ENCODE data around the gene MED15.
"Not testable (repeated sequence)": the region's sequence is repeated elsewhere in the genome, so short reads cannot be mapped to it uniquely, and the experiment has no call there.

Gene MED15

GRCh38 chr22:20582520-20583361 lies 75.3 kb downstream of the MED15 start:
- no peak for DNase-seq (ENCODE audit: low read depth in 2 of 2)

DNA sequence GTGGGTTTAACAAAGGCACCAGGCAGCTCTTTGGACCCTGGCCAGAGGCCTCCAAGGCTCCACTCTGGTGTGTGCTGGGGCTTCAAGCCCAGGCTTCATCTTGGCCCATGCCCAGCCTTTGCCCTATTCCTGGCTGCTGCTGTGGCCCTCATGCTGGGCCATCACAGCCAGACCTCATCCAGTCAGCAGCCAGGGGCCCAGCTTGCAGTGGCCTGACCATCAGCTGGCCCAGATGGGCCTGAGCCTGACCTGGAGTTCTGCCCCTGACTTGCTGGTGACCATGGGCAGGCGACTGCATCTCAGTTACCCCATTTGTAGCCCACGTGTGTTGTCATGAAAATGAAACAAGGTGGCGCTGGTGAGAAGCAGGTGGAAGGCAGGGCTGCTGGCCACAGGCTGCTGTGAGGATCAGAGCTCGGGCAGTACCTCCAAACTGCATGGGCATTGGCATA lies 76.1 kb downstream of the MED15 start:
- DNase-seq (ENCODE audit: low read depth in 2 of 2): no peak

- DNase-seq (ENCODE audit: low read depth in 2 of 2): no peak
Observed at GRCh38 chr22:20584029-20584871, 76.8 kb downstream of the MED15 start.

DNA sequence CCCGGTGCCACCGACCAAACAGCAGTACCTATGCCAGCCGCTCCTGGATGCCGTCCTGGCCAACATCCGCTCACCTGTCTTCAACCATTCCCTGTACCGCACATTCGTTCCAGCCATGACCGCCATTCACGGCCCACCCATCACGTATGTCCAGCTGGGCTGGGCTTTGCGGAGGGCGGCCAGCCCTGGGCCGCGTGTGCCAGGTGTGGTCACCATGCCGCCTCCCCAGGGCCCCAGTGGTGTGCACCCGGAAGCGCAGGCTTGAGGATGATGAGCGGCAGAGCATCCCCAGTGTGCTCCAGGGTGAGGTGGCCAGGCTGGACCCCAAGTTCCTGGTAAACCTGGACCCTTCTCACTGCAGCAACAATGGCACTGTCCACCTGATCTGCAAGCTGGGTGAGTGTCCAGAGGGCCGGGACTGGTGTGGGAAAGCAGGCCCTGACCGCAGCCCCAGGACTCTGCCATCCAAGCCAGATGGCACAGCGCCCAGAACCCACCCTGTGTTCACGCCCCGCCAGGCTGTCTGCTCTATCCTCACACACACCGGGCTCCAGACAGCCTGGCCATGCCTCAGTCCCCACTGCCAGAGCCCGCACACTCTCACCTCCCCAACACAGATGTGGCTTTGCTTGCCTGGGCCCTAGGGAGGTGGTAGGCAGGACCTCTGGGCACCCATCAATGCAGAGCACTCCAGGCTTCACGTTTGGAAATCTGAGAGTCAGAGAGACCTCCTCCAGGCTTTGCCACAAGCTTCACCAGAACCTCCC lies 77.6 kb downstream of the MED15 start:
- no peak for DNase-seq (ENCODE audit: low read depth in 2 of 2)

DNA sequence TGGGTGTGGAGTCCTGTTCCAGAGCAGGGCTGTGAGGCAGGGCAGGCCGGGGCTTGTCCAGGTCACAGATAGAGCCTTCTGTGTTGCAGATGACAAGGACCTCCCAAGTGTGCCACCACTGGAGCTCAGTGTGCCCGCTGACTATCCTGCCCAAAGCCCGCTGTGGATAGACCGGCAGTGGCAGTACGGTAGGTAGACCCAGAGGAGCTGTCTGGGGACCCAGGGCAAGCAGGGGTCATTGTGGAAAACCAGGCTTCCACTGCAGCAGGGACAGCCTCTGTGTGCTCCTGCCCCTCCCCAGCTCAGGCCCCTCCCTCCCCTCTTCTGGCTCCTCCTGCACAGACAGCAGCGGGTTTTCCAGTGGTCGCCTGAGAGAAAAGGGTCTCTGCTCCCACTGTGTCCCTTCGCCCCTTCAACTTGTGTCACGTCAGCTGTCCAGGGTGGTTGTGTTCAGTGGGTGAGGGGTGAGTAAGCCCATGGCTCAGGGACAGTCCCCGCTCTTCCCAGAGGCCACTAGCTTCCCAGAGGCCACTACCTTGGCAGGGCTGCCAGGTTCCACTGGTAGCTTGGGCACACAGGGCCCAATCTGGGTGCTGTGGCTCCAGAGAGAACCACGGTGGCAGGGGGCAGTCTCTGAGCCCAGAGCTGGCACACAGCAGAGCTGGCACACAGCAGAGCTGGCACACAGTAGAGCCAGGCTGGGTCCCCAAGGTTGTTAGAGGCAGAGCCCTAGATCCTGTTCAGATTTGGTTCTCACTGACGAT lies 78.4 kb downstream of the MED15 start:
- DNase-seq (ENCODE audit: low read depth in 2 of 2): no peak

- DNase-seq (ENCODE audit: low read depth in 2 of 2): no peak
Observed at GRCh38 chr22:20586403-20586745, 79.0 kb downstream of the MED15 start.

DNA sequence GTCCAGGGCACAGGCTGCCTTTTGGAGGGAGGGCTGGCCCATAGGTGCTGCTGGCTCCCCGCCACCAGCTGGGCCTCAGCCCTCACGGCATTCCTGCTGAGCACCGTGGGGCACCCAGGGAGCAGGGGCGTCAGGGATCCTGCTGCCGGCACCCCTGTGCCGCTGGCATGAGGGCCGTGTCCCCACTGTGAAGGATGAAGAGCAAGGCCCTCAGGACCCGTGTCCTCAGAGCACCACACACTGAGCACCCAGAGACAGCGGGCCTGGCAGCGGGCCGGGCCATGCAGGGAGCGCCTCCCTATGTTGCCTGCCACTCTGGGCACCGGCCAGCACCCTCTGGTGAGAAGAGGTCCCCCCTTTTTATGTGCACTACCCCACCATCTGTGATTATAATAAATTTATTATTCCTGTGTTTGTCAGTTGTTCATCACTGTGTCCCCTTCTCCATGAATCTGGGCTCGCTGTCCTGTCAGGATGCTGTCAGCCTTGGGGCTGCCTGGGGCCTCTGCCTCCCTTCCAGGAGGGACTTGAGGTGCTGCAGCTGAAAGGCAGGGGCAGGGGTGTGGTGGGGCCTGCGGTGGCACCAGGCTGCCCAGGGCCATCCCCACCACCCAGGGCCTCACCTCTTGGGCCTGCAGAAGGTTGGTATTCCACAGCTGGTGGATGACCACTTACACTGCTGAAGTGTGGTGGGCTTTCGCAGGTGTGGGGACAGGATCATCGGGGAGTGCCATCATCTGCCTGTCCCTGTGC lies 80.0 kb downstream of the MED15 start:
- no peak for DNase-seq (ENCODE audit: low read depth in 2 of 2)

- DNase-seq (ENCODE audit: low read depth in 2 of 2): no peak
Observed at GRCh38 chr22:20588092-20588842, 80.9 kb downstream of the MED15 start.

DNA sequence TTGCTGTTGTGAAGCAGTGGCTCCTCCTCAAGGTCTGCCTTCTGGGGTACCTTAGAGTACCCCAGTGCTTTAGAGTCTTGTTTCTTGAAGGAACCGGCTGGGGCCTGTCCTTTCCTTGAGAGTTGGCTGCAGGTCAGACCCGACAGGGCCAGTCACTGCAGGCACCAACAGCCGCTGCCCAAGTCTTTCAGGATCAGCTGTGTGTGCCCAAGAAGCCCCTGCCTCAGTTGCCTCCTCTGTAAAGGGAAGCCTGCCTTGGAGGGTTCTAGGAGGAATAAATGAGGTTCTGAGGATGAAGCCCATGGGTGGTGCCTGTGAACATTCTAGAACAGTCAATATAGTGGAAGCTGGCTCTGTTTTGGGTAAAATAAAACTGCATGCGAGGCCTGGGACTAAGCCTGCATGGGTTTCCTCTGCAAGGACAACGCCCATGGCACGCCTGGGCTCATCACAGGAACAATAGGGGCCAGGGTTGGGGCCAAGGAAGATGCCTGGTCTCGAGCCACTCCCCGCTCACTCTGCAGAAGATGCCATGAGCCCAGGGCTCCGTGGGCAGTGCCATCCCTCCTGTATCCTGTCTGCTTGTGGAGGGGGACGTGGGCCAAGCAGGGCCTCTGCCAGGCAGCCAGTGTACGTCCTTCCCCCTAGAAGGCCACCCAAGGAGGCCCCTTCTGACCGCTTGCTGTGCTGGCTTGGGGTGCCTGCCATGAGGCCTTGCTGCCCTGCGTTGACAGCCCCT lies 81.6 kb downstream of the MED15 start:
- DNase-seq (ENCODE audit: low read depth in 2 of 2): no peak

GRCh38 chr22:20589614-20590476 lies 82.4 kb downstream of the MED15 start:
- no peak for DNase-seq (ENCODE audit: low read depth in 2 of 2)

- no peak for DNase-seq (ENCODE audit: low read depth in 2 of 2)
Observed at GRCh38 chr22:20590477-20591294, 83.3 kb downstream of the MED15 start.

DNA sequence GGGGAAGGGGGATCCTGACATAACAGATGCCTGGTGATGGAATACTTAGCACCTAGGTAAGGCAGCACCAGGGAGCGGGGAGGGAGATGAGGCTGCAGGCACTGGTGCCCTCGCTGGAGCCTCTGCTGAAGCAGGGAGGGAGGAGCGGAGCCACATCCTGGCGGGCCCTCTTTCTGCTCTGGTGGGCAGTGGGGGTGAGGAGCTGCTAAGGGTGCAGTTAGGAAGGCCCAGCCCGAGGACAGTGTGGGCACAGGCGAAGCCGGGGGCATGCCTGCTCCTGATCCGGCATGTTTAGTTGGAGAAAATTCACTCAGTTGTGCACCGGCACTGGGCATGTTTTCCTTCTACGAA lies 83.9 kb downstream of the MED15 start:
- DNase-seq (ENCODE audit: low read depth in 2 of 2): no peak

- DNase-seq (ENCODE audit: low read depth in 2 of 2): no peak
Observed at GRCh38 chr22:20591660-20592310, 84.4 kb downstream of the MED15 start.

GRCh38 chr22:20594038-20594437 lies 86.6 kb downstream of the MED15 start:
- not testable (repeated sequence) for DNase-seq (ENCODE audit: low read depth in 2 of 2)

GRCh38 chr22:20594486-20594885 lies 87.1 kb downstream of the MED15 start:
- not testable (repeated sequence) for DNase-seq (ENCODE audit: low read depth in 2 of 2)

DNA sequence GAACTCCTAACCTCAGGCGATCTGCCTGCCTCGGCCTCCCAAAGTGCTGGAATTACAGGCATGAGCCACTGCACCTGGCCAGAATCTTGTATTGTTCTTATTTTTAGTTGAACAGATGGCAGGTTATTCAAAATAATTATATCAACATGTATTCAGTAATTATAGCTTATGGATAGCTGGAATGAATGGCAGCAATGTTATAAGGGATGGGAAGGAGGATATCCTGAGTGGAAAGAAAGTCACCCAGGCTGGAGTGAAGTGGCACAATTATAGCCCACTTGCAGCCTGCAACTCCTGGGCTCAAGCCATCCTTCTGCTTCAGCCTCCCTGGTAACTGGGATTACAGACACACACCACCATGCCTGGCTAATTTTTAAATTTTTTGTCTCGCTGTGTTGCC lies 88.1 kb downstream of the MED15 start:
- DNase-seq (ENCODE audit: low read depth in 2 of 2): no peak

GRCh38 chr22:20599117-20599516 lies 91.7 kb downstream of the MED15 start:
- DNase-seq (ENCODE audit: low read depth in 2 of 2): no peak

Measured in stimulated activated CD8-positive, alpha-beta memory T cell treated with anti-CD3 and anti-CD28 coated beads, Interleukin-7, amount 100 ng/mL, for 1 hour (primary cell).